HG03520 (cell line): Measurements from ENCODE around the gene SMPD1.
"Not testable (repeated sequence)": the region's sequence is repeated elsewhere in the genome, so short reads cannot be mapped to it uniquely, and the experiment has no call there.

Experiments used
- ATAC-seq: cut with Tn5 transposase; IDR thresholded peaks from one replicate; pipeline ENCODE4 v1.9.1; 2021; ENCODE audit warnings: mild to moderate bottlenecking, moderate library complexity; ENCODE audit not compliant: unreplicated experiment

Gene SMPD1

GRCh38 chr11:6387811-6388599, 2.3 kb upstream of the SMPD1 start:
- ATAC-seq, result no peak

GRCh38 chr11:6388748-6389147, 1.5 kb upstream of the SMPD1 start:
- no peak for ATAC-seq

GRCh38 chr11:6390718-6391469, 620 bp downstream of the SMPD1 start:
- ATAC-seq, result no peak

- no peak for ATAC-seq
Measured at GRCh38 chr11:6391537-6392134, 1.4 kb downstream of the SMPD1 start.

- not testable (repeated sequence) for ATAC-seq
Measured at GRCh38 chr11:6392251-6392650, 2.0 kb downstream of the SMPD1 start.

DNA sequence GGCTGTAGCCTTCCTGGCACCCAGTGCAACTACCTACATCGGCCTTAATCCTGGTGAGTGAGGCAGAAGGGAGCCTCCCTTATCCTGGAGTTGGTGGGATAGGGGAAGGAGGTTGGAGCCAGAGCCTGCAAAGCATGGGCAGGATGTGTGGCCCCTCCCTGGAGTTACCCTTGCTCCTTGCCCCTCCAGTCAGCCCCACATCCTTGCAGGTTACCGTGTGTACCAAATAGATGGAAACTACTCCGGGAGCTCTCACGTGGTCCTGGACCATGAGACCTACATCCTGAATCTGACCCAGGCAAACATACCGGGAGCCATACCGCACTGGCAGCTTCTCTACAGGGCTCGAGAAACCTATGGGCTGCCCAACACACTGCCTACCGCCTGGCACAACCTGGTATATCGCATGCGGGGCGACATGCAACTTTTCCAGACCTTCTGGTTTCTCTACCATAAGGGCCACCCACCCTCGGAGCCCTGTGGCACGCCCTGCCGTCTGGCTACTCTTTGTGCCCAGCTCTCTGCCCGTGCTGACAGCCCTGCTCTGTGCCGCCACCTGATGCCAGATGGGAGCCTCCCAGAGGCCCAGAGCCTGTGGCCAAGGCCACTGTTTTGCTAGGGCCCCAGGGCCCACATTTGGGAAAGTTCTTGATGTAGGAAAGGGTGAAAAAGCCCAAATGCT, 3.9 kb downstream of the SMPD1 start:
- no peak for ATAC-seq

GRCh38 chr11:6395470-6396060, 5.3 kb downstream of the SMPD1 start:
- ATAC-seq, result no peak

DNA sequence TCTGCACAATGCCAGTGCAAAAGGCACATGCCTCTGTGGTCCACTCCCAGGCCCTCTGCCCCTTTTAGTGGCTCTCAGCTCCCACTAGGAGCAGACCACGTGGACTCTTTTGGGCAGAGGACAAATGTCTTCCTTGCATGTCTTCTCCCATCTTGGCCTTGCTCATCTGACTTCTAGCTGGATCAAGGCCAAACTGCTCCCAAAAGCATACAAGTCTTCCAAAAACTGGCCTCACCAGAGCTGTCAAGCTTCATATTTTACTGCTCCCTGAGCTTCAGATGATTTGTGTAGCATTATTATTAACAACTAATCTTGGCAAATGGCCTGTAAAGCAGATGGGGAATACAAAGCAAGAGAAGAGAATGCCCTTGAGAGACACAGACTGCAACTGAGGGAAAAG, 6.9 kb downstream of the SMPD1 start:
- ATAC-seq, result no peak

GRCh38 chr11:6397636-6398035, 7.4 kb downstream of the SMPD1 start:
- ATAC-seq, result no peak

DNA sequence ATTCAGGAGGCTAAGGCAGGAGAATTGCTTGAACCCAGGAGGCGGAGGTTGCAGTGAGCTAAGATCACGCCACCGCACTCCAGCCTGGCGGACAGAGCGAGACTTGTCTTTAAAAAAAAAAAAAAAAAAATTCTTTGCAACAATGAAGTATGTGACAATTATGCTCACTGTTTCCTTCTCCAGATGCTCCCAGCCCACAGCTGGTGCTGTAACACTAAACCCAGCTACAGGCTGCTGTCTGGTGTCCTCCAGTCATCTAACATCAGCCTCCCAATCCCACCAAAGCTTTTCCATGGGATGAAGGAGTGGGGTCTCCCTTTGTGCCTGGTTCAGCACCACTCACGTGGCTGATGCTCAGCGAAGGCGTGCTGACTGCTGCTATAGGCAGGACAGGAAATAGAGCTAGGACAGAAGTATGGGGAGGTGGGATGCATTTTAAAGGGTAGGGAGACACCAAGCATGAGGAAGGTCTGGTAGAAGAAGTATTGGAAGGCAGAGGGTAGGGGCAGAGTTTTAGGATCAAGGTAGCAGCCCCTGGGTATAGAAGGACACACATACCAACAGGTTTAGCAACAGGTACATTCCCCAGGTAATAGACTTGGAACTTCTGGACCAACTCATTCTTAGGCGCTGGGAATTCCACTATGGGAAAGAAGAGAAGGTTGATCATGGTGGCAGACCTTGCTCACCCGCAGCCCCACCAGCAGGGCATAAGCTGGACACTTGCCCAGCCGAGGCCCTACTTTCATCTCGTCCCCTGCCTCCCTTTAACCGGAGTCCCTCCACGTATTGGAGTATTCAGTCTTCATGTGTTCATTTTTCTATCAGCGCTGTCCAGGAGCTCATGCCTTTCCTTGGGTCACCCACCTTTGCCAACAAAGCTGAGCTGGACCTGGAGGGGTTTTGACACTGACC, 10.4 kb downstream of the SMPD1 start:
- no peak for ATAC-seq

GRCh38 chr11:6401464-6401863, 11.2 kb downstream of the SMPD1 start:
- no peak for ATAC-seq

- peak; percentile 60 for ATAC-seq
Measured at GRCh38 chr11:6402061-6402470, 11.8 kb downstream of the SMPD1 start.

- peak; percentile 84 for ATAC-seq
Measured at GRCh38 chr11:6402561-6402981, 12.3 kb downstream of the SMPD1 start.

DNA sequence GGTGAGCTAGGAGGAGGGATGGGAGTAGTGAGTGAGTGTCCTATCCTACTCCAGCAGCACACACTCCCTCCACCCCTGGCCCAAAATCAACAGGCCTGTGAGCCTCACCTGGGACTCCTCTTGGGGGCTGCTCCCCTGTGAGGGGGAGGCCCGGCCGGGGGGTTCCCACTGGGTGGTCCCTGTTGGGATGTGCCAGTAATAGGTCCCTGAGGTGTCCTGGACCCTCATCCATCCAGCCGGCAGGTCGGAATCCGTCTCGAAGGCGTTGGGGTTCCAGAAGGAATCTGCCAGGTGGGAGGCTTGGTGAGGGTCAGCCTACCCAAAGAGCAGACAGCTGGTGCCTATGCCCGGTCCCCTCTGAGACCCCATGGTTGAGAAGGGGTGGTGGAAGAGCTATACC, 13.3 kb downstream of the SMPD1 start:
- ATAC-seq, result no peak

GRCh38 chr11:6404342-6405051, 14.2 kb downstream of the SMPD1 start:
- ATAC-seq, result no peak

- no peak for ATAC-seq
Measured at GRCh38 chr11:6405052-6405667, 14.9 kb downstream of the SMPD1 start.

DNA sequence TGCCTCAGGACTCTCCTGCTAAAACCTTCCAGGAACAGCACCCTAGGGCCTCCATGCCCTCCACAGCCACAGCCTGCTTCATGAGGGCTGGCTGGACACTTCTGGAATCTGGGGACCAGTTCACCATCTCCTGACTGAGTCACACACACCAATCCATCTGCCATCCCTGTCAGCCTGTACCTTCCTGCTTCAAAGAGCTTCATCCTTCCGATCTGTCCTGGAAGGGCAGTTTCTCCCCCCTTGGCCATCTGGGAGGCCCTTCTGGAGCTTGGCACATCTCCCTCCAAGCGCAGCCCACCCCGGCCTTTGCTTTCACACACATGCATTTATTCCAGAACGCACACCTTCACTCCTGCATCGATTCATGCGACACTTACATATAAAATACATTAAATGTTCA, 15.6 kb downstream of the SMPD1 start:
- ATAC-seq, result no peak

DNA sequence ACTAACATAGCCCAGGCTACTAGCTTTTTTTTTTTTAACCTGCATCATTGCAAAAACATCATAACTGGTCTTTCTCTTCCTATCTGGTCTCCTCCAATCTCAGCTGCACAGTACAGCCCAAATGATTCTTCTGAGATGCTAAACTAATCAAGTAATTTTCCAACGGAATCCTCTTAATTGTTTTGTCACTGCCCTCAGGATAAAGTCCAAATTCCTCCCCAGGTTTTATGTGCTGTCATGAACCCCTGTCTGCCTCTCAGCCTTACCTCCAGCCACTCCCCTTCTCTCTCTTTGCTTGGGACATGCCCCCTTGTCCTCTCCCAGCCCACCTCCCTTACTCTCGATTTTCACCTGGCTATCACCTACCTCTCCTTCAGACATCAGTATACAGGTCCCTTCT, 16.1 kb downstream of the SMPD1 start:
- no peak for ATAC-seq
